KMS-11 (cell line): ENCODE results near the gene QSER1.

Experiments
- H2AFZ ChIP-seq: fragments of 200-600 bp; sonication (generic); 2 replicates; pipeline ENCODE4 v1.6.1; 2016; ENCODE audit warnings: antibody characterized with exemption, mixed run types, low read depth
- H3K27ac ChIP-seq: fragments of 200-600 bp; sonication (generic); 2 replicates; pipeline ENCODE4 v1.6.1; 2016; ENCODE audit warnings: mild to moderate bottlenecking, mixed run types
- H3K27me3 ChIP-seq: fragments of 200-600 bp; sonication (generic); 2 replicates; pipeline ENCODE4 v1.6.1; 2017; ENCODE audit warnings: mild to moderate bottlenecking, low read depth, mixed run types, moderate library complexity; ENCODE audit not compliant: insufficient read depth
- H3K36me3 ChIP-seq: fragments of 200-600 bp; sonication (generic); 2 replicates; pipeline ENCODE4 v1.6.1; 2017; ENCODE audit warnings: mild to moderate bottlenecking, mixed run types; ENCODE audit not compliant: insufficient read depth
- H3K4me1 ChIP-seq: fragments of 200-600 bp; sonication (generic); 2 replicates; pipeline ENCODE4 v1.6.1; 2016; ENCODE audit warnings: mild to moderate bottlenecking, low read depth, mixed run types; ENCODE audit not compliant: poor library complexity, severe bottlenecking
- H3K4me2 ChIP-seq: fragments of 200-600 bp; sonication (generic); 2 replicates; pipeline ENCODE4 v1.7.0; 2016; ENCODE audit warnings: mild to moderate bottlenecking, mixed run types
- H3K4me3 ChIP-seq: fragments of 200-600 bp; sonication (generic); IDR thresholded peaks from 2 replicates; pipeline ENCODE4 v1.6.1; 2017; ENCODE audit warnings: low read depth, low read length, mixed read lengths; ENCODE audit not compliant: insufficient read depth
- H3K79me2 ChIP-seq: fragments of 200-600 bp; sonication (generic); 2 replicates; pipeline ENCODE4 v1.6.1; 2016; ENCODE audit warnings: low read depth, mixed run types; ENCODE audit not compliant: insufficient read depth
- H3K9ac ChIP-seq: fragments of 200-600 bp; sonication (generic); 2 replicates; pipeline ENCODE4 v1.6.1; 2016; ENCODE audit warnings: mild to moderate bottlenecking, mixed run types
- H4K20me1 ChIP-seq: fragments of 200-600 bp; sonication (generic); 2 replicates; pipeline ENCODE4 v1.6.1; 2016; ENCODE audit warnings: mild to moderate bottlenecking, mixed run types; ENCODE audit not compliant: insufficient read depth
- CTCF ChIP-seq: fragments of 200-600 bp; sonication (generic); conservative IDR thresholded peaks from 2 replicates; pipeline ENCODE4 v1.6.1; 2017; ENCODE audit warnings: low read depth, mild to moderate bottlenecking, antibody characterized with exemption, low read length, moderate library complexity, mixed read lengths

The QSER1 gene

GRCh38 chr11:33015621-33016551, 123.3 kb downstream of the QSER1 start, which contains the start of gene DEPDC7:
Gene DEPDC7 (plus strand): TSS chr11:33015878. CDS start chr11:33015956, 78 bp downstream.
- no peaks in the 10 kb centered on the region for H3K79me2 ChIP-seq
- no peak for TF ChIP-seq CTCF
- H3K4me1 ChIP-seq: peaks cover 15% of the 10 kb centered on the region
- H3K27me3 ChIP-seq: no peaks in the 10 kb centered on the region
- H3K4me2 ChIP-seq: no peak within 1 kb of the TSS
- H2AFZ ChIP-seq: no peak within 1 kb of the TSS
- no peak within 1 kb of the TSS for H3K4me3 ChIP-seq
- H4K20me1 ChIP-seq: no peaks in the 10 kb centered on the region
- H3K27ac ChIP-seq: no peak within 1 kb of the TSS
- H3K36me3 ChIP-seq: no peaks in the 10 kb centered on the region
- no peak within 1 kb of the TSS for H3K9ac ChIP-seq

- Histone ChIP-seq H3K4me3 (no peak overlapping the region), H3K4me1 (peaks cover 7% of the 10 kb centered on the region), H2AFZ (no peak overlapping the region), H3K79me2 (no peaks in the 10 kb centered on the region), H3K36me3 (no peaks in the 10 kb centered on the region), H3K27ac (no peak overlapping the region), H3K27me3 (no peaks in the 10 kb centered on the region), H4K20me1 (no peaks in the 10 kb centered on the region), H3K9ac (no peak overlapping the region), H3K4me2 (no peak overlapping the region)
- no peak for TF ChIP-seq CTCF
Measured at GRCh38 chr11:33016654-33017053, 124.0 kb downstream of the QSER1 start.

GRCh38 chr11:33017478-33017877, 124.9 kb downstream of the QSER1 start:
- Histone ChIP-seq H3K4me1 (no peaks in the 10 kb centered on the region), H3K27me3 (no peaks in the 10 kb centered on the region), H3K4me2 (no peak overlapping the region), H3K27ac (no peak overlapping the region), H3K79me2 (no peaks in the 10 kb centered on the region), H2AFZ (no peak overlapping the region), H3K4me3 (no peak overlapping the region), H3K36me3 (no peaks in the 10 kb centered on the region), H4K20me1 (no peaks in the 10 kb centered on the region), H3K9ac (no peak overlapping the region)
- TF ChIP-seq CTCF: no peak

GRCh38 chr11:33017965-33018364, 125.4 kb downstream of the QSER1 start:
- TF ChIP-seq CTCF: no peak
- no peak overlapping the region for H3K9ac ChIP-seq
- H3K79me2 ChIP-seq: no peaks in the 10 kb centered on the region
- no peak overlapping the region for H3K4me3 ChIP-seq
- H2AFZ ChIP-seq: no peak overlapping the region
- no peaks in the 10 kb centered on the region for H3K4me1 ChIP-seq
- H4K20me1 ChIP-seq: no peaks in the 10 kb centered on the region
- H3K4me2 ChIP-seq: no peak overlapping the region
- no peaks in the 10 kb centered on the region for H3K36me3 ChIP-seq
- H3K27me3 ChIP-seq: no peaks in the 10 kb centered on the region
- H3K27ac ChIP-seq: no peak overlapping the region
